Activated T-helper 1 cell treated with anti-CD3 and anti-CD28 coated beads, Interleukin-12 subunit alpha, Interleukin-12 subunit beta, Interleukin-2, Interleukin-4 antibody, amounts not matched to agents 30 ng/mL and 10 ng/mL and 1 ng/mL, durations not matched to agents 14 hours and 24 hours and 36 hours (primary cell): ENCODE results near the gene SLC6A17. TPM values are rescaled to one million over a fixed set of nuclear protein-coding genes. Genes with fewer than 3 reads are reported as not detected.

Source experiments
- DNase-seq: peaks from one replicate; pipeline ENCODE4 v3.0.0; 2021; ENCODE audit warnings: low spot score
- H3K27ac Mint-ChIP-seq: one replicate; pipeline ENCODE4 v1.8.0; 2021; ENCODE audit warnings: mild to moderate bottlenecking, mixed read lengths
- H3K27me3 Mint-ChIP-seq: one replicate; pipeline ENCODE4 v1.8.0; 2022; ENCODE audit warnings: mild to moderate bottlenecking, moderate library complexity, mixed read lengths; ENCODE audit not compliant: insufficient read depth
- H3K36me3 Mint-ChIP-seq: one replicate; pipeline ENCODE4 v1.8.0; 2021; ENCODE audit warnings: low read depth, mixed read lengths
- H3K4me1 Mint-ChIP-seq: one replicate; pipeline ENCODE4 v1.8.0; 2021; ENCODE audit warnings: low read depth, mixed read lengths
- H3K4me3 Mint-ChIP-seq: one replicate; pipeline ENCODE4 v1.8.0; 2021; ENCODE audit warnings: mild to moderate bottlenecking, moderate library complexity, mixed read lengths
- H3K9me3 Mint-ChIP-seq: one replicate; pipeline ENCODE4 v1.8.0; 2021; ENCODE audit warnings: mixed read lengths
- intact Hi-C: fragments of 100-400 bp; cut with micrococcal nuclease; formaldehyde crosslinking; loops from one replicate; pipeline ENCODE4 v1.15.1; 2024
- total RNA-seq: library from RNA; stranded (reverse); gene quantifications from 2 replicates; pipeline ENCODE4 v1.2.3, GENCODE V29; 2022

Gene SLC6A17
- total RNA-seq, 1 donor from 2014 or later: 0.23 TPM

- no peak overlapping the region for H3K27ac Mint-ChIP-seq
- peaks cover 11% of the 10 kb centered on the region for H3K4me1 Mint-ChIP-seq
- peaks cover 2% of the 10 kb centered on the region for H3K27me3 Mint-ChIP-seq
- no peak for DNase-seq
- no peak overlapping the region for H3K4me3 Mint-ChIP-seq
- intact Hi-C loops: loop anchor here (5.0 kb wide), 1 partner anchor 36 kb away; no protein-coding TSS in a partner anchor
- no peaks in the 10 kb centered on the region for H3K36me3 Mint-ChIP-seq
- H3K9me3 Mint-ChIP-seq: no peaks in the 10 kb centered on the region
Observed at GRCh38 chr1:110201157-110201825, 51.0 kb downstream of the SLC6A17 start.

GRCh38 chr1:110203021-110203661 lies 52.8 kb downstream of the SLC6A17 start:
- peak; percentile 67 for DNase-seq
- H3K9me3 Mint-ChIP-seq: no peaks in the 10 kb centered on the region
- H3K27ac Mint-ChIP-seq: peak overlapping the region; percentile 88
- intact Hi-C loops: loop anchor here (1.0 to 5.0 kb wide), 6 partner anchors 34 to 293 kb away; partner anchors contain the start of genes LAMTOR5 and RBM15
- no peaks in the 10 kb centered on the region for H3K36me3 Mint-ChIP-seq
- H3K4me1 Mint-ChIP-seq: peaks cover 15% of the 10 kb centered on the region
- H3K4me3 Mint-ChIP-seq: no peak overlapping the region
- H3K27me3 Mint-ChIP-seq: peaks cover 2% of the 10 kb centered on the region

GRCh38 chr1:110205156-110205555 lies 54.9 kb downstream of the SLC6A17 start:
- no peak for DNase-seq
- no peaks in the 10 kb centered on the region for H3K9me3 Mint-ChIP-seq
- H3K27ac Mint-ChIP-seq: no peak overlapping the region
- no peaks in the 10 kb centered on the region for H3K36me3 Mint-ChIP-seq
- H3K4me3 Mint-ChIP-seq: no peak overlapping the region
- intact Hi-C loops: no loop called here
- H3K4me1 Mint-ChIP-seq: peaks cover 26% of the 10 kb centered on the region
- H3K27me3 Mint-ChIP-seq: peaks cover 3% of the 10 kb centered on the region

GRCh38 chr1:110205591-110206155 lies 55.4 kb downstream of the SLC6A17 start:
- no peak for DNase-seq
- Mint-ChIP-seq H3K27me3 (peaks cover 2% of the 10 kb centered on the region), H3K36me3 (no peaks in the 10 kb centered on the region), H3K4me3 (no peak overlapping the region), H3K27ac (no peak overlapping the region), H3K9me3 (no peaks in the 10 kb centered on the region), H3K4me1 (peaks cover 26% of the 10 kb centered on the region)
- intact Hi-C loops: loop anchor here (2.0 kb wide), 1 partner anchor 561 kb away; no protein-coding TSS in a partner anchor

- H3K27ac Mint-ChIP-seq: no peak overlapping the region
- peaks cover 26% of the 10 kb centered on the region for H3K4me1 Mint-ChIP-seq
- intact Hi-C loops: loop anchor here (2.0 kb wide), 1 partner anchor 560 kb away; no protein-coding TSS in a partner anchor
- no peak overlapping the region for H3K4me3 Mint-ChIP-seq
- H3K9me3 Mint-ChIP-seq: no peaks in the 10 kb centered on the region
- no peak for DNase-seq
- no peaks in the 10 kb centered on the region for H3K36me3 Mint-ChIP-seq
- H3K27me3 Mint-ChIP-seq: peaks cover 5% of the 10 kb centered on the region
Observed at GRCh38 chr1:110206261-110206920, 56.1 kb downstream of the SLC6A17 start.

- peak; percentile 66 for DNase-seq
- no peak overlapping the region for H3K27ac Mint-ChIP-seq
Observed at GRCh38 chr1:110207831-110208230, 57.5 kb downstream of the SLC6A17 start.

GRCh38 chr1:110208916-110209645 lies 58.8 kb downstream of the SLC6A17 start:
- Mint-ChIP-seq H3K27ac (peak overlapping the region; percentile 85), H3K4me1 (peaks cover 31% of the 10 kb centered on the region), H3K36me3 (no peaks in the 10 kb centered on the region), H3K27me3 (peaks cover 13% of the 10 kb centered on the region), H3K4me3 (peak overlapping the region; percentile 85), H3K9me3 (no peaks in the 10 kb centered on the region)
- DNase-seq: no peak
- intact Hi-C loops: no loop called here

More at GRCh38 chr1:110207831-110208230, 57.5 kb downstream of the SLC6A17 start:
- no peaks in the 10 kb centered on the region for H3K36me3 Mint-ChIP-seq
- peaks cover 29% of the 10 kb centered on the region for H3K4me1 Mint-ChIP-seq
- H3K9me3 Mint-ChIP-seq: no peaks in the 10 kb centered on the region
- intact Hi-C loops: loop anchor here (1.0 to 2.0 kb wide), 4 partner anchors 54 to 559 kb away; no protein-coding TSS in a partner anchor
- H3K27me3 Mint-ChIP-seq: peaks cover 10% of the 10 kb centered on the region
- H3K4me3 Mint-ChIP-seq: no peak overlapping the region

GRCh38 chr1:110209715-110210603 lies 59.7 kb downstream of the SLC6A17 start, which contains the start of gene KCNC4:
Gene KCNC4, plus strand, starts transcription at chr1:110210314. Its CDS starts 1,186 bp downstream, at chr1:110211500.
- intact Hi-C loops: loop anchor here (1.0 to 5.0 kb wide), 3 partner anchors 128 to 662 kb away; partner anchors contain the start of gene CD53
- Mint-ChIP-seq H3K9me3 (no peaks in the 10 kb centered on the region), H3K4me3 (peak within 1 kb of the TSS; percentile 88)

GRCh38 chr1:110210604-110211495 lies 60.6 kb downstream of the SLC6A17 start:
- H3K9me3 Mint-ChIP-seq: no peaks in the 10 kb centered on the region
- H3K27me3 Mint-ChIP-seq: peaks cover 13% of the 10 kb centered on the region
- peak overlapping the region; percentile 88 for H3K4me3 Mint-ChIP-seq
- intact Hi-C loops: loop anchor here (1.0 to 5.0 kb wide), 5 partner anchors 25 to 661 kb away; partner anchors contain the start of genes CD53 and LAMTOR5
- peak overlapping the region; percentile 87 for H3K27ac Mint-ChIP-seq
- no peaks in the 10 kb centered on the region for H3K36me3 Mint-ChIP-seq
- peak; percentile 51 for DNase-seq
- peaks cover 41% of the 10 kb centered on the region for H3K4me1 Mint-ChIP-seq

More at GRCh38 chr1:110209715-110210603, 59.7 kb downstream of the SLC6A17 start, which contains the start of gene KCNC4:
- Mint-ChIP-seq H3K4me1 (peaks cover 40% of the 10 kb centered on the region), H3K27me3 (peaks cover 13% of the 10 kb centered on the region), H3K27ac (peak within 1 kb of the TSS; percentile 87), H3K36me3 (no peaks in the 10 kb centered on the region)
- DNase-seq: peak; percentile 88

GRCh38 chr1:110211496-110212168 lies 61.3 kb downstream of the SLC6A17 start:
- intact Hi-C loops: loop anchor here (1.0 to 5.0 kb wide), 4 partner anchors 25 to 661 kb away; partner anchors contain the start of genes CD53 and LAMTOR5
- Mint-ChIP-seq H3K36me3 (no peaks in the 10 kb centered on the region), H3K27me3 (peaks cover 13% of the 10 kb centered on the region), H3K27ac (peak overlapping the region; percentile 87), H3K9me3 (no peaks in the 10 kb centered on the region), H3K4me1 (peaks cover 47% of the 10 kb centered on the region), H3K4me3 (peak overlapping the region; percentile 88)
- no peak for DNase-seq
